Subcutaneous adipose tissue (tissue), 4 donors: Measurements from ENCODE around the gene ANKRD29. TPM values are rescaled to one million over a fixed set of nuclear protein-coding genes. Genes with fewer than 3 reads are reported as not detected.

Source experiments
- CTCF ChIP-seq: fragments of 450-650 bp; IDR thresholded peaks from one replicate; pipeline ENCODE4 v1.5.1; 2016; ENCODE audit warnings: low read depth, mild to moderate bottlenecking, control low read depth, antibody characterized with exemption, moderate library complexity
- total RNA-seq, 4 donors: library from RNA; depleted of rRNA; stranded (reverse); fragments of >200 nt; gene quantifications; one replicate each; pipeline ENCODE4 v1.1.0, GENCODE V29; 2016

Gene ANKRD29, protein sequence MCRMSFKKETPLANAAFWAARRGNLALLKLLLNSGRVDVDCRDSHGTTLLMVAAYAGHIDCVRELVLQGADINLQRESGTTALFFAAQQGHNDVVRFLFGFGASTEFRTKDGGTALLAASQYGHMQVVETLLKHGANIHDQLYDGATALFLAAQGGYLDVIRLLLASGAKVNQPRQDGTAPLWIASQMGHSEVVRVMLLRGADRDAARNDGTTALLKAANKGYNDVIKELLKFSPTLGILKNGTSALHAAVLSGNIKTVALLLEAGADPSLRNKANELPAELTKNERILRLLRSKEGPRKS
- total RNA-seq = 10 to 100 TPM in 3 of 4 donors, 1 to 10 TPM in 1; 9.2 to 30.7 (median 13.1) TPM

DNA sequence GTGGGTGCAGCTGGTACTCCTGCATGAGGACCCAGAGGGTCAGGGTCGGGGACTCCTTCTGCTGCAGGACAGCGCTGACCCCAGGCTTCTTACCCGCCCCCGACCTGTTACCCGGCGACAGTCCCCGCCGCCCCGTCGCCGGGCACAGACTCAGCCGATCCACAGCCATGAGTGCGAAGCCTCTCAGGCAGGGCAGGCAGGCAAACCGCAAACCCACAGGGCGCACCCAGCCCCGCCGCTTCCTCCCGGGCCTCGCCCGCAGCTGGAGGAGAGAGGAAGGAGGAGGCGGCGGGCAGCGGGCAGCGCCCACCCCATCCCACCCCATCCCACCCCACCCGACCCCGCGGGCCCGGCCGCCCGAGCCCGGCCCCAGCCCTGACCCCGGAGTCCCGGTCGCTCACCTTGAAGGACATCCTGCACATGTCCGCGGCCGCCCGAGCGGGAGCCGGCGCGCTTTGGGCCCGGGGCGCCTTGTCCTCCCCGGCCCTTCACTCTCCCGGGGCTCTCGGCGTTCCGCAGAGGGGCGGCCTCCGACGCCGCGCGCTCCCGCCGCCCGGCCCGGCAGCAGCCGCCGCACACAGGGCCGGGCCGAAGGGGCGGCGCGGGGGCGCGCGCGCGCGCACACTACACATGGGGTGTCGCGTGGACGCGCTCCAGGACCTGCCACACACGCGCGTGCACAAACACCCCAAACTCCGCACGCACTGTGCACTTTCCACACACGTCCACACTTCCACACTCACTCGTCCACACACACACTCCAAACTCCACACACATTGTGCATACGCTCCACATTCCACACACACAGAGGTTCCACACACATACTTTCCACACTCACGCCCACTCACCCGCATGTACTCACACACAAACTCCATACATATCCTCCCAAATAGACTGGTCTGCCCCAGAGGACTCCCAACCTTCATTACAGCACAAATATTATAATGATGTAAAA is at the start of gene ANKRD29:
Gene ANKRD29, minus strand, starts transcription at position 603 of the 955 bp plus-strand sequence. Its CDS starts 181 bp downstream, at position 422.
- no peak for TF ChIP-seq CTCF

DNA sequence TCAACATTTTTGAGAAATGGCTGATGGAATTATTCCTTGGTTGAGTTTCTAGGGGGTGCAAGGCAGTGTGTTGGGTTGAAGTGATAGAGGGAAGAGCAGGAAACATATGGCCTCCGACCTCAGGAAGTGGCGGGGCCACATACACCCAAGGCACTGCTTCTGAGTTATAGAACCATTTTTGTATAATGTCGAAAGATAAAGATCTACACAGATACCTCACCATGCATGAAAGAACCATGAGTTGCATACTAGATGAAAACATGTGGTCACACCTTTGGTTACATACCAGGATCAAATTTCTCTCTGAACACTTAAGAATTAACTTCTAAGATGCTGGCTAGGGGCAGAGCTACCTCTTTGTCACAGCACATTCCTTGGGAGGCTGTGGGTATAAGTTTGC is 49.7 kb upstream of the ANKRD29 start:
- TF ChIP-seq CTCF = no peak

DNA sequence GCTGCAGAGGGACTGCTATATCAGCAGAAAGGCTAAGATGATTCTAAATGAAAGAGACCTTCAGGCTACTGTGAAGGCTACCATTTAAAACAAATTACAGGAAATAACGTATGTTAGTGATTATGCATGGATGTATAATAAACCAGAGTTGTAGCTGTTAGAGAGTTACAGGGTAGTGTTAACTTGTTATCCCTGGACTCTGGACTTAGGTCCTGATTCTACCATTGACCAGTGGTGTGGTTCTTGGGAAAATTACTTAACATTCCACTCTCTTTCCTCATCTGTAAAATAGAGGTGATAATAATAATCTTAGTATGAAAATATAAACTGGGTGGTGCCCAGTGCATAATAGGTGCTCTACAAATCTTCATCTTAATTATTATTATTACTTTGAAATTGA is 48.7 kb upstream of the ANKRD29 start:
- no peak for TF ChIP-seq CTCF

DNA sequence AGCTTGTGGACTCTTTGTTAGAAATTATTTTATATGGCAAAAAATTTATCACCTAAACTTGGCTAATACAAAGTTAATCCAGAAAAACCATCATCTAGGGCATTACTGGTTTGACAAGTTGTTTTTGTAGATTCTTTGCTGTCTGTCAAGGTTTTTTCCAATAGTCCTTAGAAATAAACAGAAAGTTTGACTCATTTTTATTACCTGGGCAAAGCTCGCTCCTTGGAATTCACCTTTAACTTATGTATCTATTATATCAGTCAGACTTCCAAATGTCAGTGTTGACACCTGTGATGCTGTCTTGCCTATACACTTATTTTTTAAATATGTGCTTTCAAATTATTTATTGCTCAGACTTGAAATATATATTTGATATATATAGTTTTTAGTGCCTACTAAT is 48.2 kb upstream of the ANKRD29 start:
- no peak for TF ChIP-seq CTCF

- TF ChIP-seq CTCF = no peak
Measured at GRCh38 chr18:23710068-23710527, 47.4 kb upstream of the ANKRD29 start.

DNA sequence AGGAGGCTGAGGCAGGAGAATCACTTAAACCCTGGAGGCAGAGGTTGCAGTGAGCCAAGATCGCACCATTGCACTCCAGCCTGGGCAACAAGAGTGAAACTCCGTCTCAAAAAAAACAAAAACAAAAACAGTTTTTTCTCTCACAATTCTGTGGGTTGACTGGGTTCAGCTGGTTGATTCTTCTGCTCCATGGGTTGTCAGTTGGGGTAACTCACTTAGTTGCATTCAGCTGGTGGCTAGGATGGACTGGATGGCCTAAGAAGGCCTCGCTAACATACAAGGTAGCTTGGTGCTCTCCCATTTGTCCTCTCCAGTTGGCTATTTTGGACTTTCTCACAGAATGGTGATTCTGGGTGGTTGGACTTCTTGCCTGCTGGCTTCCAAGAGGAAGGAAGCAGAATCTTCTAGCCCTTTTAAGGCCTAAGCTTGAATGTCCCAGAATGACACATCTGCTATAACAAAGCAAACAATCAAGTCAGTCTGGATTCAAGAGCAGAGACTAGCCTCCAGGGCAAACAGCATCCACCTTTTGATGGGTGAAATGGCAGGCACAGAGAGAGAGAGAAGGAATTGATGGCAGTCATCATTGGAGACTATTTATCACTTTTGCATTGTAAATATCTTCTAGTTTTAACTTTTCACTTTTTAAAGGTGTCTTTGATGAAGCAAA is 44.4 kb upstream of the ANKRD29 start:
- TF ChIP-seq CTCF = no peak
